Measurements from ENCODE around the gene SEC11A.

Gene SEC11A

DNA sequence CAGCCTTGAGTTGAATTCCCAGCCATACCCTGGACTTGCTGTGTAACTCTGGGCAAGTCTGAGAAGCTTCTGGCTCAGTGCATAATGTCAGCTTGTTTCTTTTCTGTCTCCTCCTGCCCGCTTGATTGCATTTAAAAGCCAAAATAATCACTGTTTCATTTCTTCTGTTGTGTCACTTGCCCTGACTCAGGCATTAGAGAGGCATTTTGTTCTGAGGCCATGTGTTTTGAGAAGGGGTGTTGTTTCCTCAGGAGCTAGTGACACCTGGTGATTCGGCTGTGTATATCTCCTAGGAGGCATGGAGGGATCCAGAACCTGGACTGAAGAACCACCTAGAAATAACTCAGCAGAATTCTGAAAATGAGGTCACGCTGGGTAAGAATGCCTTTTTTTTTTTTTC lies 77.8 kb downstream of the SEC11A start:
- Histone ChIP-seq H3K27ac (ENCODE audit: low read depth, low read length) (peak overlapping the region; percentile 39), H3K27me3 (ENCODE audit: control insufficient read depth, insufficient read depth, low read length) (peaks cover 15% of the 10 kb centered on the region), H3K4me3 (ENCODE audit: low read depth, low read length) (no peak overlapping the region), H3K4me1 (ENCODE audit: control insufficient read depth, insufficient read depth, low read length) (peaks cover 9% of the 10 kb centered on the region; the same call in 1 of the 2 replicates), H3K9ac (ENCODE audit: low read depth, low read length) (no peak overlapping the region; the same call in 1 of the 2 replicates), H3K9me3 (ENCODE audit: control insufficient read depth, insufficient read depth, low read length) (no peaks in the 10 kb centered on the region), H3K36me3 (ENCODE audit: control insufficient read depth, insufficient read depth, low read length) (peaks cover 38% of the 10 kb centered on the region)

DNA sequence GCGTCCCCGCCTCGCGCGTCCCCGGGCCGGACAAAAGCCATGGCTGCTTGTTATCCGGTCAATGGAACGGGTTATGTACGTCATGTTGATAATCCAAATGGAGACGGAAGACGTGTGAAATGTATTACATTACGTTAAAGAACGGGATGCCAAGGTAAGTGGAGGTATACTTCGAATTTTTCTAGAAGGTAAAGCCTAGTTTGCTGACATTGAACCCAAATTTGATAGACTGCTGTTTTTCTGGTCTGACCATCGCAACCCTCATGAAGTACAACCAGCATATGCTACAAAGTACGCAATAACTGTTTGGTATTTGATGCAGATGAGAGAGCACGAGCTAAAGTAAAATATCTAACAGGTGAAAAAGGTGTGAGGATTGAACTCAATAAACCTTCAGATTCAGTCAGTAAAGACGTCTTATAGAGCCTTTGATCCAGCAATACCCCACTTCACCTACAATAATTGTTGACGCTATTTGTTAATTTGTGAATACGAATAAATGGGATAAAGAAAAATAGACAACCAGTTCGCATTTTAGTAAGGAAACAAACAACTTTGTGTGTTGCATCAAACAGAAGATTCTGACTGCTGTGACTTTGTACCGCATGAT lies 81.6 kb downstream of the SEC11A start:
- Histone ChIP-seq H3K9ac (ENCODE audit: low read depth, low read length) (no peak overlapping the region), H3K27ac (ENCODE audit: low read depth, low read length) (no peak overlapping the region), H3K9me3 (ENCODE audit: control insufficient read depth, insufficient read depth, low read length) (no peaks in the 10 kb centered on the region), H3K4me3 (ENCODE audit: low read depth, low read length) (peak overlapping the region; percentile 72), H3K4me1 (ENCODE audit: control insufficient read depth, insufficient read depth, low read length) (peaks cover 19% of the 10 kb centered on the region; the same call in 1 of the 2 replicates), H3K36me3 (ENCODE audit: control insufficient read depth, insufficient read depth, low read length) (peaks cover 1% of the 10 kb centered on the region), H3K27me3 (ENCODE audit: control insufficient read depth, insufficient read depth, low read length) (peaks cover 28% of the 10 kb centered on the region)

DNA sequence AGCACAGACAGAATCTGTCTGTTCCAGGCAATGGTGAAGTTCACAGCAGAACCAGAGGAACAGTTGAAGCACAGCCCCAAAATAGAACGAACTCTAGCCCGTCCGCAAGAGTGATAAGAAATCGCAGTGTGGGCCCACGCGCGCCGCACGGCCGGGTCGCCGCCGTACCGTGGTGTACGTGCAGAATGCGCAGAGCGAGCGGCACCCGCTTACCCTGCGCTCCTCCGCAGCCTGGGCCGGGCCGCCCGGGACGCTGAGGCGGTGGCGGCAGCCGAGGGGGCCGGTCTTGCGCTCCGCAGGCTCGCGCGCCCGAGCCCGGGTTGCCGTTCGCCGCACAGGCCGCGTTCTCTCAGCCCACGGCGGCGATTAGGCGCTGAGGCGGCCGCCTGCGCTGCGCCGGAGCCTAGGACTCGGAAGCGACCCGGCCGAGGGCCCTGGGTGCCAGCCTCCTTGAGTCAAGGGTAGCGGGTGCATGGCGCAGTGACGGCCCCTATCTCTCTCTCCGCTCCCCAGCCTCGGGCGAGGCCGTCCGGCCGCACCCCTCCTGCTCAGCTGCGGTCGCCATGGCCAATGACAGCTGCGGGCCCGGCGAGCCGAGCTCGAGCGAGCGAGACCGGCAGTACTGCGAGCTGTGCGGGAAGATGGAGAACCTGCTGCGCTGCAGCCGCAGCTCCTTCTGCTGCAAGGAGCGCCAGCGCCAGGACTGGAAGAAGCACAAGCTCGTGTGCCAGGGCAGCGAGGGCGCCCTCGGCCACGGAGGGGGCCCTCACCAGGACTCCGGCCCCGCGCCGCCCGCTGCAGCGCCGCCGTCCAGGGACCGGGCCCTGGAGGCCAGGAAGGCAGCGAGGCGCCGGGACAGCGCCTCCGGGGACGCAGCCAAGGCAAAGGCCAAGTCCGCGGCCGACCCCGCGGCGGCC lies 82.4 kb downstream of the SEC11A start:
- Histone ChIP-seq H3K27ac (ENCODE audit: low read depth, low read length) (no peak overlapping the region), H3K4me1 (ENCODE audit: control insufficient read depth, insufficient read depth, low read length) (peaks cover 19% of the 10 kb centered on the region; the same call in 1 of the 2 replicates), H3K9ac (ENCODE audit: low read depth, low read length) (no peak overlapping the region), H3K4me3 (ENCODE audit: low read depth, low read length) (peak overlapping the region; percentile 72), H3K9me3 (ENCODE audit: control insufficient read depth, insufficient read depth, low read length) (no peaks in the 10 kb centered on the region), H3K27me3 (ENCODE audit: control insufficient read depth, insufficient read depth, low read length) (peaks cover 28% of the 10 kb centered on the region), H3K36me3 (ENCODE audit: control insufficient read depth, insufficient read depth, low read length) (no peaks in the 10 kb centered on the region)

DNA sequence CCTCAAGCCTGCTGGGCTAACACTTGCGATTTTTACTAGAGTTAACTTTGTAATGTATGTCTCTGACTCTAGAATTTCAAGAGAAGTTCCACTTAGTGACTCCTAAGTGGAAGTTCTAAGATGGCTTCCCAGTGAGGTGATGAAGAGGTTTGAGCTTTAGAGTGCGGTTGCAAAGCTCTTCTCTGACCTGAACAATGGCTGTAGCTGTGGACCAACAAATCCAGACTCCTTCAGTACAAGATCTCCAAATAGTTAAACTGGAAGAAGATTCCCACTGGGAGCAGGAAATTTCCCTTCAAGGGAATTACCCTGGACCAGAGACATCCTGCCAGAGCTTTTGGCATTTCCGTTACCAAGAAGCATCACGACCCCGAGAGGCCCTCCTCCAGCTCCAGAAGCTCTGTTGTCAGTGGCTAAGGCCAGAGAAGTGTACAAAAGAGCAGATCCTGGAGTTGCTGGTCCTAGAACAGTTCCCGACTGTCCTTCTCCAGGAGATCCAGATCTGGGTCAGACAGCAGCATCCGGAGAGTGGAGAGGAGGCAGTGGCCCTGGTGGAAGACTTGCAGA lies 84.2 kb downstream of the SEC11A start:
- Histone ChIP-seq H3K9ac (ENCODE audit: low read depth, low read length) (0 out of 2 replicates have a peak overlapping the region, but pooled peaks have one; percentile 19), H3K4me3 (ENCODE audit: low read depth, low read length) (peak overlapping the region; percentile 73), H3K27me3 (ENCODE audit: control insufficient read depth, insufficient read depth, low read length) (peaks cover 28% of the 10 kb centered on the region), H3K4me1 (ENCODE audit: control insufficient read depth, insufficient read depth, low read length) (peaks cover 15% of the 10 kb centered on the region; the same call in 1 of the 2 replicates), H3K27ac (ENCODE audit: low read depth, low read length) (peak overlapping the region; percentile 7), H3K9me3 (ENCODE audit: control insufficient read depth, insufficient read depth, low read length) (no peaks in the 10 kb centered on the region), H3K36me3 (ENCODE audit: control insufficient read depth, insufficient read depth, low read length) (no peaks in the 10 kb centered on the region)

DNA sequence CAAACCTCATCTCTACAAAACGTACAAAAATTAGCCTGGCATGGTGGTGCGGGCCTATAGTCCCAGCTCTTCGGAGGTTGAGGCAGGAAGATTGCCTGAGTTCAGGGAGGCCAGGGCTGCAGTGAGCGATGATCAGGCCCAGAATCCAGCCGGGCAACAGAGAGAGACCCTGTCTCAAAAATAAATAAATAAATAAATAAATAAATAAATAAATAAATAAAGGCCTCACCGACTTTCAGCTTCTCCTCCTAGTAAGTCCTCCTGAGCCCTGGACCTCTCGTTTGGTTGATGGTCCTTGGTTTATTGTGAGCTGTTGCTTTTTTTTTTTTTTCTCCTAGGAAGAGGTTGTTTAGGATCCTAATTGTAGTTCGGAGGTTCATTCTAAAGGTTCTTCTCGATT lies 86.9 kb downstream of the SEC11A start:
- Histone ChIP-seq H3K27me3 (ENCODE audit: control insufficient read depth, insufficient read depth, low read length) (peaks cover 18% of the 10 kb centered on the region), H3K4me3 (ENCODE audit: low read depth, low read length) (no peak overlapping the region), H3K36me3 (ENCODE audit: control insufficient read depth, insufficient read depth, low read length) (no peaks in the 10 kb centered on the region), H3K27ac (ENCODE audit: low read depth, low read length) (no peak overlapping the region), H3K9ac (ENCODE audit: low read depth, low read length) (no peak overlapping the region), H3K4me1 (ENCODE audit: control insufficient read depth, insufficient read depth, low read length) (0 out of 2 replicates have a peak, but pooled peaks cover 10% of the 10 kb centered on the region), H3K9me3 (ENCODE audit: control insufficient read depth, insufficient read depth, low read length) (no peaks in the 10 kb centered on the region)

DNA sequence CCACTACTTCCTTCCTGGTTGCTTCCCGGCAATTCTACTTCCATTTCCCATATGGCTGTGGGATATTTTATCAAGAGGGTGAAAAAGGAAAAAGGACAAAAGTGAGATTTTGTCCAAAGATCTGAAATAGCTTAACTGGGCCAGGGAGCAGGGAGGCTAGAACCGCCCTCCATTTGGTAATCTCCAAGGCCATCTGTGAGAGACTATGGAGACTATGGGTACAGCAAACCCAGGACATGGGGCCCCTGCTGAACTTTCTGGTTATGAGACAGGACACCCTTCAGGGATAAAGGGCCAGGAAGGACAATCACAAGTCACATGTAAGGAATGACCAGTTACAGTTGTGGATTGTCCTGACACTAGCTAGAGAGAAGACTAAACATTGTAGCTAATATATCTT lies 90.8 kb downstream of the SEC11A start:
- Histone ChIP-seq H3K36me3 (ENCODE audit: control insufficient read depth, insufficient read depth, low read length) (peaks cover 28% of the 10 kb centered on the region), H3K27me3 (ENCODE audit: control insufficient read depth, insufficient read depth, low read length) (no peaks in the 10 kb centered on the region), H3K27ac (ENCODE audit: low read depth, low read length) (no peak overlapping the region), H3K9ac (ENCODE audit: low read depth, low read length) (no peak overlapping the region), H3K4me3 (ENCODE audit: low read depth, low read length) (no peak overlapping the region), H3K9me3 (ENCODE audit: control insufficient read depth, insufficient read depth, low read length) (peaks cover 26% of the 10 kb centered on the region), H3K4me1 (ENCODE audit: control insufficient read depth, insufficient read depth, low read length) (0 out of 2 replicates have a peak, but pooled peaks cover under 1% of the 10 kb centered on the region)

DNA sequence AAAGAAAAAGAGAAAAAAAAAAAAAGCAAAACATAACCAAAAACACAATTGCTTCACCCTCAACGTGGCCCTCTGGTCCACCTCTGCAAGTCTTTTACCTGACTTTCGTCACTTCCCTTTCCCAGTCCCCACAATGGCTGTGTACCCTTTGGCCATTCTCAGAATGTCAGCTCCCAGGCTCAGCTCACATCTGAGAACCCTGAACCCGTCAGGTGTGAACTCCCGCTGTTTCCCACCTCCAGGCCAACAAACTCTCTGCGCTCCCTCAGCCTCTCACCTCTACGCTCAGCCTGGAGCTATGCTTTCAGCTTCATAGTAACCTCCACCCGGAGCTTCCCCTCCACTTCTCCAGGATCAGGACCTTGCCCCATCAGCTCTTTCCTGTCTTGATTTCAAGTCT lies 91.6 kb downstream of the SEC11A start:
- H3K36me3 ChIP-seq (ENCODE audit: control insufficient read depth, insufficient read depth, low read length): peaks cover 35% of the 10 kb centered on the region

DNA sequence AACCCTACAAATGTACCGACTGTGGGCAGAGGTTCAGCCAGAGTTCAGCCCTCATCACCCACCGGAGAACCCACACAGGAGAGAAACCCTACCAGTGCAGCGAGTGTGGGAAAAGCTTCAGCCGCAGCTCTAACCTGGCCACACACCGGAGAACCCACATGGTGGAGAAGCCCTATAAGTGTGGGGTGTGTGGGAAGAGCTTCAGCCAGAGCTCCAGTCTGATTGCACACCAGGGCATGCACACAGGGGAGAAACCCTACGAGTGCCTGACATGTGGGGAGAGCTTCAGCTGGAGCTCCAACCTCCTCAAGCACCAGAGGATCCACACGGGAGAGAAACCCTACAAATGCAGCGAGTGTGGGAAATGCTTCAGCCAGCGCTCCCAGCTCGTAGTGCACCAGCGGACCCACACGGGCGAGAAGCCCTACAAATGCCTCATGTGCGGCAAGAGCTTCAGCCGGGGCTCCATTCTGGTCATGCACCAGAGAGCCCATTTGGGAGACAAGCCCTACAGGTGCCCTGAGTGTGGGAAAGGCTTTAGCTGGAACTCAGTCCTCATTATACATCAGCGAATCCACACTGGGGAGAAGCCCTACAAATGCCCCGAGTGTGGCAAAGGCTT lies 94.5 kb downstream of the SEC11A start:
- Histone ChIP-seq H3K4me3 (ENCODE audit: low read depth, low read length) (no peak overlapping the region), H3K9ac (ENCODE audit: low read depth, low read length) (no peak overlapping the region), H3K9me3 (ENCODE audit: control insufficient read depth, insufficient read depth, low read length) (peaks cover 32% of the 10 kb centered on the region), H3K36me3 (ENCODE audit: control insufficient read depth, insufficient read depth, low read length) (peaks cover 40% of the 10 kb centered on the region), H3K4me1 (ENCODE audit: control insufficient read depth, insufficient read depth, low read length) (no peaks in the 10 kb centered on the region), H3K27ac (ENCODE audit: low read depth, low read length) (no peak overlapping the region), H3K27me3 (ENCODE audit: control insufficient read depth, insufficient read depth, low read length) (no peaks in the 10 kb centered on the region)

More for the DNA sequence above, 91.6 kb downstream of the SEC11A start:
- no peaks in the 10 kb centered on the region for H3K27me3 ChIP-seq (ENCODE audit: control insufficient read depth, insufficient read depth, low read length)
- peaks cover 28% of the 10 kb centered on the region for H3K9me3 ChIP-seq (ENCODE audit: control insufficient read depth, insufficient read depth, low read length)
- H3K4me3 ChIP-seq (ENCODE audit: low read depth, low read length): no peak overlapping the region
- no peak overlapping the region for H3K9ac ChIP-seq (ENCODE audit: low read depth, low read length)
- no peaks in the 10 kb centered on the region for H3K4me1 ChIP-seq (ENCODE audit: control insufficient read depth, insufficient read depth, low read length)
- H3K27ac ChIP-seq (ENCODE audit: low read depth, low read length): no peak overlapping the region

DNA sequence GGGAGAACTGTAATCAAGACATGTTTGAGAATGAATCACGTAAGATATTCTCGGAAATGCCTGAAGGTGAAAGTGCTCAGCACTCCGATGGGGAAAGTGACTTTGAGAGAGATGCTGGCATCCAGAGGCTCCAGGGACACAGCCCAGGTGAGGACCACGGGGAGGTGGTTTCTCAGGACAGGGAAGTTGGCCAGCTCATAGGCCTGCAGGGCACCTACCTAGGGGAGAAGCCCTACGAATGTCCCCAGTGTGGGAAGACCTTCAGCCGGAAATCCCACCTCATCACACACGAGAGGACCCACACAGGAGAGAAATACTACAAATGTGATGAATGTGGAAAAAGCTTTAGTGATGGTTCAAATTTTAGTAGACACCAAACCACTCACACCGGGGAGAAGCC lies 95.3 kb downstream of the SEC11A start:
- Histone ChIP-seq H3K27ac (ENCODE audit: low read depth, low read length) (no peak overlapping the region), H3K27me3 (ENCODE audit: control insufficient read depth, insufficient read depth, low read length) (no peaks in the 10 kb centered on the region), H3K9me3 (ENCODE audit: control insufficient read depth, insufficient read depth, low read length) (peaks cover 32% of the 10 kb centered on the region), H3K4me1 (ENCODE audit: control insufficient read depth, insufficient read depth, low read length) (no peaks in the 10 kb centered on the region), H3K9ac (ENCODE audit: low read depth, low read length) (no peak overlapping the region), H3K4me3 (ENCODE audit: low read depth, low read length) (no peak overlapping the region), H3K36me3 (ENCODE audit: control insufficient read depth, insufficient read depth, low read length) (peaks cover 44% of the 10 kb centered on the region)
